A375 (cell line): ENCODE data around the gene TESK2. TPM values are rescaled to one million over a fixed set of nuclear protein-coding genes. Genes with fewer than 3 reads are reported as not detected.

ENCODE experiments used
- total RNA-seq: library from RNA; depleted of rRNA; stranded (reverse); fragments of >200 nt; shearing (Covaris generic); gene quantifications from 2 replicates; pipeline ENCODE4 v1.2.3, GENCODE V29; 2014; rRNA removed

The TESK2 gene, protein sequence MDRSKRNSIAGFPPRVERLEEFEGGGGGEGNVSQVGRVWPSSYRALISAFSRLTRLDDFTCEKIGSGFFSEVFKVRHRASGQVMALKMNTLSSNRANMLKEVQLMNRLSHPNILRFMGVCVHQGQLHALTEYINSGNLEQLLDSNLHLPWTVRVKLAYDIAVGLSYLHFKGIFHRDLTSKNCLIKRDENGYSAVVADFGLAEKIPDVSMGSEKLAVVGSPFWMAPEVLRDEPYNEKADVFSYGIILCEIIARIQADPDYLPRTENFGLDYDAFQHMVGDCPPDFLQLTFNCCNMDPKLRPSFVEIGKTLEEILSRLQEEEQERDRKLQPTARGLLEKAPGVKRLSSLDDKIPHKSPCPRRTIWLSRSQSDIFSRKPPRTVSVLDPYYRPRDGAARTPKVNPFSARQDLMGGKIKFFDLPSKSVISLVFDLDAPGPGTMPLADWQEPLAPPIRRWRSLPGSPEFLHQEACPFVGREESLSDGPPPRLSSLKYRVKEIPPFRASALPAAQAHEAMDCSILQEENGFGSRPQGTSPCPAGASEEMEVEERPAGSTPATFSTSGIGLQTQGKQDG
- 4.0 and 5.4 TPM in 2 replicates for total RNA-seq

DNA sequence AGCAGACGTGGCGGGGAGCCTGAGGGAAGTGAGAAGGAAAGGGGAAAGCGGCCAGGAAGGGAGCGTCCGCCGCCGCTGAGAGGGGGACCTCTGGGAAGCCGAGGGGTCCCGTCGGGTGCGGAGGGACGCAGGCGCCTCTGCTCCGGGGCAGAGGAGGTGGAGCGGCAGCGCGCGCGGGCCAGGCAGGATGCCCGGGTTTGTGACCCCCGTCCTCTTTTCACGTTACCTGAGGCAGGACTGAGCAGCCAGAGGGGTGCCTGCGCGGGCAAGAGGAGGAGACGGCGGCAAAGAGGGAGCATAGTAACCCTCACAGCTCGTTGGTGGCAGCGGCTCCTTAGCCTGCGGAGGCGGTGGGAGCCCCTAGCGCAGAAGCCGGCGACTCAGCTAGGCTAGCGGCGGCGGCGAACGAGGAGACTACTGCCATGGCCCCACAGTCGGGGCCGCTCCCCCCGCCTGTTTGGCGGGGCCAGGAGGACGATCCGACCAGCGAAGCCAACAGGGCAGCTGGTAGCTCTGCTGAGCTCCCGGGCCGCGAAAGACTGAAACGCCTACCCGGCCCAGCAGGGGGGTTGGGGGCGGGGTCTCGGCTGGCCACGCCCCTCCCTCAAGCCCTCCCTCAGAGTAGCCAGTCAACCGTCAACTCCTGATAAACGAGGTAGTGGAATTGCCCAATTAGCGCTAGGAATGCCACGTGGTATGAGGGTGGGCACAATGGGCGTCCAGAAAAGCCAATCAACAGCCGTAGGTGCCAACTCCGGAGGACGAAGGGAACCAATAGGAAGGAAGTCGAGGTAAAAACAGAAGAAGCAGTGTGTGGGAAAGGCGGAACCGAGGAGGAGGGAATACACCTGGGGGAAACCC, at the start of gene TESK2:
Gene TESK2 (minus strand): TSS at position 538 of the 861 bp plus-strand sequence. CDS start 33,378 bp downstream, outside the sequence.

GRCh38 chr1:45521413-45522323, 30.7 kb upstream of the TESK2 start, which contains the start of gene PRDX1:
Gene PRDX1 (minus strand): TSS chr1:45521884. CDS start chr1:45519043, 2,841 bp downstream.

DNA sequence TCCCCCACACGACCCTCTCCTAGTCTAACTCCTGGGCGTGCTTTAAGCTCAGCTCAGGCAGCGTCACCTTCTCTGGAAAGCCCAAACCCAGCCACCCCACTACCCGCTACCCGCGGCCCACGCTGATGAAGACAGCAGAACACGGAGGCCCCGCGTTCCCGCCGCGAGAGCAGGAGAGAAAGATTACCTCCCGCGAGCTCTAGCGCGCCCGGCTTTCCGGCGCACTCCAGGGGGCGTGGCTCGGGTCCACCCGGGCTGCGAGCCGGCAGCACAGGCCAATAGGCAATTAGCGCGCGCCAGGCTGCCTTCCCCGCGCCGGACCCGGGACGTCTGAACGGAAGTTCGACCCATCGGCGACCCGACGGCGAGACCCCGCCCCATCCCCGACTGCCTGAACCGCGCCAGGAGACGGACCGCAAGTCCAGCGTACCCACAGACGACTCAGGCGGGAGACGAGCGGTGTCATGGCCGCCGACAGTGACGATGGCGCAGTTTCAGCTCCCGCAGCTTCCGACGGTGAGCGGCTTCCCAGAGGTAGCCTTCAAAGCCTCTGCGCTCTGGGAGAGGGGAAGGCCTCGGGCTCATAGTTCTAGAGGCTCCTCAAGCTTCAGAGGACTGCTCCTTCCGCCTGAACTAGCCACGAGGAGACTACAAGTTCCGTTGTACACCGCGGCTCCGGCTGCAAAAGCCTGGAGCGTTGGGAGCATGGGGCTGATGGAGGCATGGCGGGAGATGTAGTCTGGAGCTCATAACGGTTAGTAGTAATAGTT, 151.0 kb downstream of the TESK2 start, which contains the start of the genes MUTYH and TOE1:
Gene MUTYH (minus strand): TSS at position 652 of the 770 bp plus-strand sequence. CDS start 5,935 bp downstream, outside the sequence.
Gene TOE1 (plus strand): TSS at position 382 of the 770 bp plus-strand sequence. CDS start 83 bp downstream, at position 465.

GRCh38 chr1:45326627-45327623, 164.0 kb downstream of the TESK2 start, which contains the start of gene HPDL:
Gene HPDL (plus strand): TSS chr1:45326895. CDS start chr1:45327149, 254 bp downstream.

Other genes starting within 250 kb of the TESK2 start
- 20.7 and 25.0 TPM in 2 replicates for gene HPDL, start 164.3 kb downstream of the TESK2 start, total RNA-seq
- gene TOE1, start 151.0 kb downstream of the TESK2 start, total RNA-seq = 32.0 and 32.1 TPM in 2 replicates
- gene MUTYH, start 150.7 kb downstream of the TESK2 start, total RNA-seq = 37.6 and 38.9 TPM in 2 replicates
- gene CCDC163, start 8.9 kb upstream of the TESK2 start, total RNA-seq = 3.3 and 4.3 TPM in 2 replicates
- 9.8 and 12.8 TPM in 2 replicates for gene MMACHC, start 9.1 kb upstream of the TESK2 start, total RNA-seq
- gene PRDX1, start 30.7 kb upstream of the TESK2 start, total RNA-seq = 443 and 469 TPM in 2 replicates
- 74.3 and 76.6 TPM in 2 replicates for gene AKR1A1, start 59.7 kb upstream of the TESK2 start, total RNA-seq
- 166 and 182 TPM in 2 replicates for gene NASP, start 92.9 kb upstream of the TESK2 start, total RNA-seq
- 1.4 and 1.9 TPM in 2 replicates for gene CCDC17, start 132.9 kb upstream of the TESK2 start, total RNA-seq
- 85.1 and 114 TPM in 2 replicates for gene GPBP1L1, start 195.4 kb upstream of the TESK2 start, total RNA-seq
- gene TMEM69, start 197.0 kb upstream of the TESK2 start, total RNA-seq = 16.3 and 26.6 TPM in 2 replicates